BE2C (cell line): Measurements from ENCODE around the gene ZNF32.

Experiments
- DNase-seq: peaks from one replicate; pipeline ENCODE4 v3.0.0-alpha.2; 2020
- H3K27me3 ChIP-seq: fragments of 250-450 bp; sonication (Bioruptor Pico); 2 replicates; pipeline ENCODE4 v1.5.1; 2020; ENCODE audit warnings: mild to moderate bottlenecking
- H3K36me3 ChIP-seq: fragments of 250-450 bp; sonication (Bioruptor Pico); 2 replicates; pipeline ENCODE4 v1.5.1; 2020; ENCODE audit warnings: mild to moderate bottlenecking
- H3K4me1 ChIP-seq: fragments of 250-450 bp; sonication (Bioruptor Pico); 2 replicates; pipeline ENCODE4 v1.5.1; 2020
- H3K4me3 ChIP-seq: 2 replicates; pipeline ENCODE4 v1.5.1; 2011; ENCODE audit warnings: low read depth, low read length
- H3K9me3 ChIP-seq: fragments of 250-450 bp; sonication (Bioruptor Pico); 2 replicates; pipeline ENCODE4 v1.5.1; 2020
- CTCF ChIP-seq: IDR thresholded peaks from 2 replicates; pipeline ENCODE4 v1.5.1; 2012; ENCODE audit warnings: mild to moderate bottlenecking, low read depth, low read length

ZNF32 gene

GRCh38 chr10:43683451-43684291 lies 35.0 kb upstream of the ZNF32 start:
- Histone ChIP-seq H3K9me3 (no peaks in the 10 kb centered on the region), H3K36me3 (no peaks in the 10 kb centered on the region), H3K27me3 (no peaks in the 10 kb centered on the region), H3K4me1 (no peaks in the 10 kb centered on the region; the same call in 1 of the 2 replicates), H3K4me3 (no peak overlapping the region)
- TF ChIP-seq CTCF = peak; percentile 59
- DNase-seq = peak; percentile 28

GRCh38 chr10:43682956-43683355 lies 34.3 kb upstream of the ZNF32 start:
- H3K4me1 ChIP-seq = no peaks in the 10 kb centered on the region; the same call in 1 of the 2 replicates
- no peak for TF ChIP-seq CTCF
- no peaks in the 10 kb centered on the region for H3K27me3 ChIP-seq
- DNase-seq = no peak
- H3K36me3 ChIP-seq = no peaks in the 10 kb centered on the region
- no peaks in the 10 kb centered on the region for H3K9me3 ChIP-seq
- no peak overlapping the region for H3K4me3 ChIP-seq

- no peak overlapping the region for H3K4me3 ChIP-seq
- no peaks in the 10 kb centered on the region for H3K36me3 ChIP-seq
- H3K4me1 ChIP-seq = no peaks in the 10 kb centered on the region; the same call in 1 of the 2 replicates
- no peak for TF ChIP-seq CTCF
- no peaks in the 10 kb centered on the region for H3K27me3 ChIP-seq
- no peaks in the 10 kb centered on the region for H3K9me3 ChIP-seq
- DNase-seq = no peak
Observed at GRCh38 chr10:43681721-43682120, 33.0 kb upstream of the ZNF32 start.

- no peaks in the 10 kb centered on the region; the same call in 1 of the 2 replicates for H3K4me1 ChIP-seq
- no peak for DNase-seq
- no peaks in the 10 kb centered on the region for H3K36me3 ChIP-seq
- TF ChIP-seq CTCF = no peak
- no peaks in the 10 kb centered on the region for H3K27me3 ChIP-seq
- H3K9me3 ChIP-seq = no peaks in the 10 kb centered on the region
- no peak overlapping the region for H3K4me3 ChIP-seq
Observed at GRCh38 chr10:43681220-43681619, 32.5 kb upstream of the ZNF32 start.

- H3K36me3 ChIP-seq = no peaks in the 10 kb centered on the region
- no peak overlapping the region for H3K4me3 ChIP-seq
- no peaks in the 10 kb centered on the region for H3K9me3 ChIP-seq
- no peaks in the 10 kb centered on the region for H3K27me3 ChIP-seq
- no peak for TF ChIP-seq CTCF
- H3K4me1 ChIP-seq = no peaks in the 10 kb centered on the region; the same call in 1 of the 2 replicates
- no peak for DNase-seq
Observed at GRCh38 chr10:43680035-43680434, 31.4 kb upstream of the ZNF32 start.

GRCh38 chr10:43679509-43679908 lies 30.8 kb upstream of the ZNF32 start:
- Histone ChIP-seq H3K9me3 (no peaks in the 10 kb centered on the region), H3K36me3 (no peaks in the 10 kb centered on the region), H3K4me3 (no peak overlapping the region), H3K27me3 (no peaks in the 10 kb centered on the region), H3K4me1 (no peaks in the 10 kb centered on the region; the same call in 1 of the 2 replicates)
- TF ChIP-seq CTCF = no peak
- DNase-seq = no peak
